Testis (tissue), 2 donors: ENCODE results near the gene AGPAT2.

ENCODE experiments used
- CTCF ChIP-seq, 3 experiments: fragments of 450-650 bp in 2 of 3; fragments of 200-600 bp in 1 of 3; sonication (generic) in 1 of 3; IDR thresholded peaks; one replicate each; pipeline ENCODE4 v1.5.1; 2016 to 2019; ENCODE audit warnings: antibody characterized with exemption in 3 of 3, mild to moderate bottlenecking in 2 of 3, moderate library complexity in 1 of 3
- POLR2A ChIP-seq: fragments of 450-650 bp; IDR thresholded peaks from one replicate; pipeline ENCODE4 v1.6.1; 2017; ENCODE audit warnings: antibody characterized with exemption, mild to moderate bottlenecking, moderate library complexity

- TF ChIP-seq POLR2A (no peak), CTCF (IDR thresholded peaks at IDR 0.05) (no peak)
Observed at GRCh38 chr9:136654820-136655535, 32.3 kb downstream of the AGPAT2 start.
